HG02642 (cell line): ENCODE measurements around the gene XYLB.

Source experiments
- ATAC-seq: cut with Tn5 transposase; IDR thresholded peaks from one replicate; pipeline ENCODE4 v1.9.1; 2021; ENCODE audit warnings: mild to moderate bottlenecking; ENCODE audit not compliant: unreplicated experiment, poor library complexity

Gene XYLB

GRCh38 chr3:38453075-38453912 is 106.7 kb downstream of the XYLB start, which contains the start of gene ACVR2B:
Gene ACVR2B (plus strand): TSS chr3:38453890. CDS start chr3:38454323, 433 bp downstream.
- ATAC-seq: peak; percentile 63

GRCh38 chr3:38453913-38454177 is 107.3 kb downstream of the XYLB start:
- peak; percentile 17 for ATAC-seq

GRCh38 chr3:38454178-38454883 is 107.7 kb downstream of the XYLB start:
- peak; percentile 33 for ATAC-seq

- ATAC-seq: peak; percentile 37
These were observed 108.5 kb downstream of the XYLB start for GRCh38 chr3:38454884-38455638.

- peak; percentile 9 for ATAC-seq
These were observed 109.2 kb downstream of the XYLB start for GRCh38 chr3:38455639-38456430.

GRCh38 chr3:38457111-38458003 is 110.8 kb downstream of the XYLB start:
- ATAC-seq: no peak

- ATAC-seq: no peak
These were observed 112.4 kb downstream of the XYLB start for GRCh38 chr3:38458796-38459498.

GRCh38 chr3:38459499-38460048 is 113.0 kb downstream of the XYLB start:
- no peak for ATAC-seq

- ATAC-seq: no peak
These were observed 114.0 kb downstream of the XYLB start for GRCh38 chr3:38460377-38461270.
